Measurements from ENCODE around the gene MS4A10. TPM values are rescaled to one million over a fixed set of nuclear protein-coding genes. Genes with fewer than 3 reads are reported as not detected.

MS4A10 gene
- total and polyA plus RNA-seq, 2 donors = under 0.01 to 0.09 TPM

- Histone ChIP-seq H3K36me3 (ENCODE audit: control insufficient read depth in 2 of 2, insufficient read depth in 2 of 2, low read length in 1 of 2) (no peaks in the 10 kb centered on the region), H3K27me3 (ENCODE audit: control insufficient read depth in 2 of 2, insufficient read depth in 1 of 2, low read length in 1 of 2) (peaks cover 0 to 2% of the 10 kb centered on the region in 2 donors), H3K4me3 (ENCODE audit: low read length in 2 of 2) (no peak overlapping the region), H3K4me1 (ENCODE audit: control insufficient read depth in 2 of 2, insufficient read depth in 2 of 2, low read length in 2 of 2) (peaks cover 0 to 5% of the 10 kb centered on the region in 2 donors), H3K9me3 (ENCODE audit: control insufficient read depth in 2 of 2, insufficient read depth in 1 of 2, low read length in 1 of 2) (peaks cover 0 to 6% of the 10 kb centered on the region in 2 donors), H3K27ac (ENCODE audit: low read depth in 1 of 2, low read length in 1 of 2) (no peak overlapping the region)
- no peak for DNase-seq (ENCODE audit: low read depth in 6 of 9, low spot score in 9 of 9)
- WGBS = 89% methylated on average over 7 of the region's 7 CpGs
Measured at GRCh38 chr11:60788401-60789125, 3.4 kb downstream of the MS4A10 start.

- Histone ChIP-seq H3K4me1 (ENCODE audit: control insufficient read depth in 2 of 2, insufficient read depth in 2 of 2, low read length in 2 of 2) (peaks cover 0 to 5% of the 10 kb centered on the region in 2 donors), H3K27ac (ENCODE audit: low read depth in 1 of 2, low read length in 1 of 2) (no peak overlapping the region), H3K9me3 (ENCODE audit: control insufficient read depth in 2 of 2, insufficient read depth in 1 of 2, low read length in 1 of 2) (peaks cover 0 to 6% of the 10 kb centered on the region in 2 donors), H3K36me3 (ENCODE audit: control insufficient read depth in 2 of 2, insufficient read depth in 2 of 2, low read length in 1 of 2) (no peaks in the 10 kb centered on the region), H3K27me3 (ENCODE audit: control insufficient read depth in 2 of 2, insufficient read depth in 1 of 2, low read length in 1 of 2) (peaks cover 0 to 2% of the 10 kb centered on the region in 2 donors), H3K4me3 (ENCODE audit: low read length in 2 of 2) (no peak overlapping the region)
- no peak for DNase-seq (ENCODE audit: low read depth in 6 of 9, low spot score in 9 of 9)
- 96% methylated on average over 3 of the region's 3 CpGs for WGBS
Measured at GRCh38 chr11:60790726-60791125, 5.6 kb downstream of the MS4A10 start.

GRCh38 chr11:60791153-60791933 is 6.2 kb downstream of the MS4A10 start:
- WGBS = 96% methylated on average over 4 of the region's 4 CpGs
- no peak overlapping the region for H3K4me3 ChIP-seq (ENCODE audit: low read length in 2 of 2)
- H3K36me3 ChIP-seq (ENCODE audit: control insufficient read depth in 2 of 2, insufficient read depth in 2 of 2, low read length in 1 of 2) = no peaks in the 10 kb centered on the region
- DNase-seq (ENCODE audit: low read depth in 6 of 9, low spot score in 9 of 9) = no peak
- H3K27me3 ChIP-seq (ENCODE audit: control insufficient read depth in 2 of 2, insufficient read depth in 1 of 2, low read length in 1 of 2) = peaks cover 0 to 2% of the 10 kb centered on the region in 2 donors
- H3K27ac ChIP-seq (ENCODE audit: low read depth in 1 of 2, low read length in 1 of 2) = no peak overlapping the region
- H3K9me3 ChIP-seq (ENCODE audit: control insufficient read depth in 2 of 2, insufficient read depth in 1 of 2, low read length in 1 of 2) = peaks cover 0 to 6% of the 10 kb centered on the region in 2 donors
- H3K4me1 ChIP-seq (ENCODE audit: control insufficient read depth in 2 of 2, insufficient read depth in 2 of 2, low read length in 2 of 2) = peaks cover 0 to 5% of the 10 kb centered on the region in 2 donors

GRCh38 chr11:60792521-60792920 is 7.4 kb downstream of the MS4A10 start:
- H3K4me1 ChIP-seq (ENCODE audit: control insufficient read depth in 2 of 2, insufficient read depth in 2 of 2, low read length in 2 of 2) = no peaks in the 10 kb centered on the region
- WGBS = 78% methylated on average over 3 of the region's 3 CpGs
- peaks cover 0 to 6% of the 10 kb centered on the region in 2 donors for H3K9me3 ChIP-seq (ENCODE audit: control insufficient read depth in 2 of 2, insufficient read depth in 1 of 2, low read length in 1 of 2)
- H3K27me3 ChIP-seq (ENCODE audit: control insufficient read depth in 2 of 2, insufficient read depth in 1 of 2, low read length in 1 of 2) = peaks cover 0 to 2% of the 10 kb centered on the region in 2 donors
- no peak overlapping the region for H3K27ac ChIP-seq (ENCODE audit: low read depth in 1 of 2, low read length in 1 of 2)
- DNase-seq (ENCODE audit: low read depth in 6 of 9, low spot score in 9 of 9) = no peak
- no peaks in the 10 kb centered on the region for H3K36me3 ChIP-seq (ENCODE audit: control insufficient read depth in 2 of 2, insufficient read depth in 2 of 2, low read length in 1 of 2)
- H3K4me3 ChIP-seq (ENCODE audit: low read length in 2 of 2) = no peak overlapping the region

GRCh38 chr11:60795291-60795690 is 10.2 kb downstream of the MS4A10 start:
- Histone ChIP-seq H3K36me3 (ENCODE audit: control insufficient read depth in 2 of 2, insufficient read depth in 2 of 2, low read length in 1 of 2) (no peaks in the 10 kb centered on the region), H3K9me3 (ENCODE audit: control insufficient read depth in 2 of 2, insufficient read depth in 1 of 2, low read length in 1 of 2) (peaks cover 0 to 9% of the 10 kb centered on the region in 2 donors), H3K27me3 (ENCODE audit: control insufficient read depth in 2 of 2, insufficient read depth in 1 of 2, low read length in 1 of 2) (peaks cover 0 to 18% of the 10 kb centered on the region in 2 donors), H3K4me3 (ENCODE audit: low read length in 2 of 2) (no peak overlapping the region), H3K27ac (ENCODE audit: low read depth in 1 of 2, low read length in 1 of 2) (no peak overlapping the region), H3K4me1 (ENCODE audit: control insufficient read depth in 2 of 2, insufficient read depth in 2 of 2, low read length in 2 of 2) (no peaks in the 10 kb centered on the region)
- no peak for DNase-seq (ENCODE audit: low read depth in 6 of 9, low spot score in 9 of 9)
- 87% methylated on average over 6 of the region's 6 CpGs for WGBS

GRCh38 chr11:60797846-60798630 is 12.9 kb downstream of the MS4A10 start:
- H3K9me3 ChIP-seq (ENCODE audit: control insufficient read depth in 2 of 2, insufficient read depth in 1 of 2, low read length in 1 of 2) = peaks cover 0 to 3% of the 10 kb centered on the region in 2 donors
- no peak overlapping the region for H3K27ac ChIP-seq (ENCODE audit: low read depth in 1 of 2, low read length in 1 of 2)
- H3K27me3 ChIP-seq (ENCODE audit: control insufficient read depth in 2 of 2, insufficient read depth in 1 of 2, low read length in 1 of 2) = peaks cover 0 to 19% of the 10 kb centered on the region in 2 donors
- WGBS = 95% methylated on average over 17 of the region's 17 CpGs
- H3K4me3 ChIP-seq (ENCODE audit: low read length in 2 of 2) = no peak overlapping the region
- no peaks in the 10 kb centered on the region for H3K4me1 ChIP-seq (ENCODE audit: control insufficient read depth in 2 of 2, insufficient read depth in 2 of 2, low read length in 2 of 2)
- no peaks in the 10 kb centered on the region for H3K36me3 ChIP-seq (ENCODE audit: control insufficient read depth in 2 of 2, insufficient read depth in 2 of 2, low read length in 1 of 2)
- no peak for DNase-seq (ENCODE audit: low read depth in 6 of 9, low spot score in 9 of 9)

GRCh38 chr11:60798631-60799030 is 13.5 kb downstream of the MS4A10 start:
- 99% methylated on average over 3 of the region's 3 CpGs for WGBS
- Histone ChIP-seq H3K27ac (ENCODE audit: low read depth in 1 of 2, low read length in 1 of 2) (no peak overlapping the region), H3K4me3 (ENCODE audit: low read length in 2 of 2) (no peak overlapping the region), H3K36me3 (ENCODE audit: control insufficient read depth in 2 of 2, insufficient read depth in 2 of 2, low read length in 1 of 2) (no peaks in the 10 kb centered on the region), H3K4me1 (ENCODE audit: control insufficient read depth in 2 of 2, insufficient read depth in 2 of 2, low read length in 2 of 2) (no peaks in the 10 kb centered on the region), H3K27me3 (ENCODE audit: control insufficient read depth in 2 of 2, insufficient read depth in 1 of 2, low read length in 1 of 2) (peaks cover 0 to 19% of the 10 kb centered on the region in 2 donors), H3K9me3 (ENCODE audit: control insufficient read depth in 2 of 2, insufficient read depth in 1 of 2, low read length in 1 of 2) (peaks cover 0 to 3% of the 10 kb centered on the region in 2 donors)
- no peak for DNase-seq (ENCODE audit: low read depth in 6 of 9, low spot score in 9 of 9)

GRCh38 chr11:60801194-60801593 is 16.1 kb downstream of the MS4A10 start:
- no peak for DNase-seq (ENCODE audit: low read depth in 6 of 9, low spot score in 9 of 9)
- Histone ChIP-seq H3K9me3 (ENCODE audit: control insufficient read depth in 2 of 2, insufficient read depth in 1 of 2, low read length in 1 of 2) (peaks cover 0 to 3% of the 10 kb centered on the region in 2 donors), H3K27me3 (ENCODE audit: control insufficient read depth in 2 of 2, insufficient read depth in 1 of 2, low read length in 1 of 2) (peaks cover 0 to 19% of the 10 kb centered on the region in 2 donors), H3K36me3 (ENCODE audit: control insufficient read depth in 2 of 2, insufficient read depth in 2 of 2, low read length in 1 of 2) (no peaks in the 10 kb centered on the region), H3K4me3 (ENCODE audit: low read length in 2 of 2) (no peak overlapping the region), H3K27ac (ENCODE audit: low read depth in 1 of 2, low read length in 1 of 2) (no peak overlapping the region), H3K4me1 (ENCODE audit: control insufficient read depth in 2 of 2, insufficient read depth in 2 of 2, low read length in 2 of 2) (peaks cover 0 to 5% of the 10 kb centered on the region in 2 donors)
- 96% methylated on average over 10 of the region's 10 CpGs for WGBS

All from thymus (tissue), 11 donors.